Epithelial cell of proximal tubule (primary cell): ENCODE measurements around the gene TMEM63C. TPM values are rescaled to one million over a fixed set of nuclear protein-coding genes. Genes with fewer than 3 reads are reported as not detected.

Experiments used
- DNase-seq: peaks from one replicate; pipeline ENCODE4 v3.0.0-alpha.2; 2011; ENCODE audit warnings: low read depth
- H3K4me3 ChIP-seq: 2 replicates; pipeline ENCODE4 v1.5.1; 2011; ENCODE audit warnings: low read depth, mild to moderate bottlenecking, low read length
- total RNA-seq: library from RNA; depleted of rRNA; stranded (reverse); fragments of >200 nt; gene quantifications from 2 replicates; pipeline ENCODE4 v1.2.3, GENCODE V29; 2015
- TF ChIP-seq, protein P1 (sequence below): conservative IDR thresholded peaks from 2 replicates; pipeline ENCODE4 v1.5.1; 2012; ENCODE audit warnings: low read depth, mild to moderate bottlenecking, low read length

Gene TMEM63C
- total RNA-seq, 1 donor from 2014 or later: 0.35 TPM

GRCh38 chr14:77250927-77251326 is 69.3 kb downstream of the TMEM63C start:
- TF ChIP-seq, protein P1, sequence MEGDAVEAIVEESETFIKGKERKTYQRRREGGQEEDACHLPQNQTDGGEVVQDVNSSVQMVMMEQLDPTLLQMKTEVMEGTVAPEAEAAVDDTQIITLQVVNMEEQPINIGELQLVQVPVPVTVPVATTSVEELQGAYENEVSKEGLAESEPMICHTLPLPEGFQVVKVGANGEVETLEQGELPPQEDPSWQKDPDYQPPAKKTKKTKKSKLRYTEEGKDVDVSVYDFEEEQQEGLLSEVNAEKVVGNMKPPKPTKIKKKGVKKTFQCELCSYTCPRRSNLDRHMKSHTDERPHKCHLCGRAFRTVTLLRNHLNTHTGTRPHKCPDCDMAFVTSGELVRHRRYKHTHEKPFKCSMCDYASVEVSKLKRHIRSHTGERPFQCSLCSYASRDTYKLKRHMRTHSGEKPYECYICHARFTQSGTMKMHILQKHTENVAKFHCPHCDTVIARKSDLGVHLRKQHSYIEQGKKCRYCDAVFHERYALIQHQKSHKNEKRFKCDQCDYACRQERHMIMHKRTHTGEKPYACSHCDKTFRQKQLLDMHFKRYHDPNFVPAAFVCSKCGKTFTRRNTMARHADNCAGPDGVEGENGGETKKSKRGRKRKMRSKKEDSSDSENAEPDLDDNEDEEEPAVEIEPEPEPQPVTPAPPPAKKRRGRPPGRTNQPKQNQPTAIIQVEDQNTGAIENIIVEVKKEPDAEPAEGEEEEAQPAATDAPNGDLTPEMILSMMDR: no peak
- DNase-seq: no peak
- no peak overlapping the region for H3K4me3 ChIP-seq

- TF ChIP-seq, protein P1: no peak
- no peak overlapping the region for H3K4me3 ChIP-seq
- DNase-seq: no peak
Measured at GRCh38 chr14:77251870-77252269, 70.3 kb downstream of the TMEM63C start.

GRCh38 chr14:77253333-77254190 is 72.0 kb downstream of the TMEM63C start:
- no peak overlapping the region for H3K4me3 ChIP-seq
- DNase-seq: no peak
- TF ChIP-seq, protein P1: no peak

GRCh38 chr14:77256694-77257093 is 75.1 kb downstream of the TMEM63C start:
- no peak for DNase-seq
- no peak overlapping the region for H3K4me3 ChIP-seq
- TF ChIP-seq, protein P1: no peak

DNA sequence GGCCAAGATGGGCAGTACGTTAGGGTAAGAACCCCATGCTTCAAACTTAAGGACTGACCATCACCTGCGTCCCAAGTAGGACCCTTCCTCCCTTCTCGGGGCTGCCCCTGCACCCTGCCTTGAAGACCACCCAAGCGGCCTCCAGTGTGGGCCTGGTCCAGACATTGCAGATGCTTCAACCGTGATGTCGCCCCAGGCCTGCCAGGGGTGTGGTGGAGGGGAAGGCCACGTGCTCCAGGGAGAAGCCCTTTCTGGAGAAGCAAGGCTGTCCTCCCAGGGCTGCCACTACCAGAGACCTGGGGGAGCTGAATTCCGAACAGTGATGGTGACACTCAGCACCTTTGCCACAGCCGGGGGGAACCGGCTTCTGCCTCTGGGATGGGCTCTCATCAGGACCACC is 76.1 kb downstream of the TMEM63C start:
- TF ChIP-seq, protein P1: no peak
- no peak overlapping the region for H3K4me3 ChIP-seq
- no peak for DNase-seq

DNA sequence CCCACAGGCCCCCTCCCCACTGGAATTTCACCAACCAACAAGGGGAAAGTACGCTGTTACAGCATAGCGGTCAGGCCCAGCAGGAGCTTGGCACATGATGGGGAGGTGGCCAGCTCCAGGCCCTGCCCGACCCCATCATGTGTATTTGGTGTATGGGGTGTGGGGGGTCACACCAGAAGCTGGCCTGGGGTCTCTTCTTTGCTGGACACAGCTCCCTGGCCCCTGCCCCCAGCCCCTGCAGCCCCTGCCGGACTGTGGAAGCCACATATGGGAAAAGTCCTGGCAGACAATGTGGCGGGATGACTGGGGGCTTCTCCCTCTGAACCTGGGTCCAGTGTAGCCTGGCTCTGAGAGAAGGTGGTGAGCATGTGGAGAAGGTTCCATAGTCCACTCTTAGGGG is 77.0 kb downstream of the TMEM63C start:
- TF ChIP-seq, protein P1: no peak

More for the DNA sequence above, 77.0 kb downstream of the TMEM63C start:
- DNase-seq: no peak
- H3K4me3 ChIP-seq: no peak overlapping the region
